Neural crest cell (in vitro differentiated cells): Measurements from ENCODE around the gene PEMT. TPM values are rescaled to one million over a fixed set of nuclear protein-coding genes. Genes with fewer than 3 reads are reported as not detected.

Experiments used
- DNase-seq: peaks from one replicate; pipeline ENCODE4 v3.0.0; 2021; ENCODE audit warnings: low read depth, mixed read lengths, low spot score
- H3K27ac Mint-ChIP-seq: one replicate; pipeline ENCODE4 v1.8.0; 2021; ENCODE audit warnings: mild to moderate bottlenecking, mixed read lengths; ENCODE audit not compliant: unreplicated experiment
- H3K27me3 Mint-ChIP-seq: 2 replicates; pipeline ENCODE4 v1.8.0; 2021; ENCODE audit warnings: low read depth, mild to moderate bottlenecking, mixed read lengths
- H3K36me3 Mint-ChIP-seq: 2 replicates; pipeline ENCODE4 v1.8.0; 2021; ENCODE audit warnings: low read depth, mild to moderate bottlenecking, mixed read lengths
- H3K4me1 Mint-ChIP-seq: 2 replicates; pipeline ENCODE4 v1.8.0; 2021; ENCODE audit warnings: mixed read lengths
- H3K4me3 Mint-ChIP-seq: one replicate; pipeline ENCODE4 v1.8.0; 2021; ENCODE audit warnings: mild to moderate bottlenecking, mixed read lengths
- H3K9me3 Mint-ChIP-seq: 2 replicates; pipeline ENCODE4 v1.8.0; 2021; ENCODE audit warnings: mixed read lengths
- total RNA-seq: library from RNA; stranded (reverse); gene quantifications from 2 replicates; pipeline ENCODE4 v1.2.1, GENCODE V29; 2021
- TF ChIP-seq, protein P1 (sequence below): fragments of 200-600 bp; sonication (generic); conservative IDR thresholded peaks from 2 replicates; pipeline ENCODE4 v1.5.0; 2021; ENCODE audit warnings: antibody characterized with exemption, mild to moderate bottlenecking

PEMT gene
- total RNA-seq, 1 donor from 2014 or later: 43.0 TPM

GRCh38 chr17:17505610-17506171 lies 85.8 kb downstream of the PEMT start:
- Mint-ChIP-seq H3K27ac (no peak overlapping the region), H3K9me3 (no peaks in the 10 kb centered on the region), H3K36me3 (no peaks in the 10 kb centered on the region), H3K4me1 (peaks cover 5% of the 10 kb centered on the region), H3K4me3 (no peak overlapping the region), H3K27me3 (peaks cover 2% of the 10 kb centered on the region)
- DNase-seq: no peak
- TF ChIP-seq, protein P1, sequence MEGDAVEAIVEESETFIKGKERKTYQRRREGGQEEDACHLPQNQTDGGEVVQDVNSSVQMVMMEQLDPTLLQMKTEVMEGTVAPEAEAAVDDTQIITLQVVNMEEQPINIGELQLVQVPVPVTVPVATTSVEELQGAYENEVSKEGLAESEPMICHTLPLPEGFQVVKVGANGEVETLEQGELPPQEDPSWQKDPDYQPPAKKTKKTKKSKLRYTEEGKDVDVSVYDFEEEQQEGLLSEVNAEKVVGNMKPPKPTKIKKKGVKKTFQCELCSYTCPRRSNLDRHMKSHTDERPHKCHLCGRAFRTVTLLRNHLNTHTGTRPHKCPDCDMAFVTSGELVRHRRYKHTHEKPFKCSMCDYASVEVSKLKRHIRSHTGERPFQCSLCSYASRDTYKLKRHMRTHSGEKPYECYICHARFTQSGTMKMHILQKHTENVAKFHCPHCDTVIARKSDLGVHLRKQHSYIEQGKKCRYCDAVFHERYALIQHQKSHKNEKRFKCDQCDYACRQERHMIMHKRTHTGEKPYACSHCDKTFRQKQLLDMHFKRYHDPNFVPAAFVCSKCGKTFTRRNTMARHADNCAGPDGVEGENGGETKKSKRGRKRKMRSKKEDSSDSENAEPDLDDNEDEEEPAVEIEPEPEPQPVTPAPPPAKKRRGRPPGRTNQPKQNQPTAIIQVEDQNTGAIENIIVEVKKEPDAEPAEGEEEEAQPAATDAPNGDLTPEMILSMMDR: no peak

DNA sequence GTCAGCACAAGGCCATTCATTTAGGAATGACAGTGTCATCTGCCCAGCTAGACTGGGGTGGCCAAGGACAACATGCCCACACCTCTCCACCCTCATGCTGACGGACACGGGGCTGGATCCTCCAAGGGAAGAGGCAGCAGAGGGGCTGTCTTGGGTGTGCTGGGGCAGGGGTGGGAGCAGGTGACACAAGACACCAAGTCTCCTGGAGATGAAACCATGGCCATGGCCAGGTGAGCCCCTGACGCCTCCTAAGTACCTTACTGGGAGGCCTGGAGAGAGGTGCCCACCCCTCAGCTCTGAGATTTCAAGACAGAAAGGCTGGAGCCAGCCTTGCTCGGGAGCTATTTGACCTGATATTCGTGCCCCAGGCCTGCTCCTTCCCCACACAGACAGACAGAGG lies 86.4 kb downstream of the PEMT start:
- peaks cover 2% of the 10 kb centered on the region for H3K27me3 Mint-ChIP-seq
- H3K27ac Mint-ChIP-seq: no peak overlapping the region
- TF ChIP-seq, protein P1: no peak
- DNase-seq: no peak
- H3K4me1 Mint-ChIP-seq: peaks cover 5% of the 10 kb centered on the region
- H3K4me3 Mint-ChIP-seq: no peak overlapping the region
- no peaks in the 10 kb centered on the region for H3K9me3 Mint-ChIP-seq
- no peaks in the 10 kb centered on the region for H3K36me3 Mint-ChIP-seq

DNA sequence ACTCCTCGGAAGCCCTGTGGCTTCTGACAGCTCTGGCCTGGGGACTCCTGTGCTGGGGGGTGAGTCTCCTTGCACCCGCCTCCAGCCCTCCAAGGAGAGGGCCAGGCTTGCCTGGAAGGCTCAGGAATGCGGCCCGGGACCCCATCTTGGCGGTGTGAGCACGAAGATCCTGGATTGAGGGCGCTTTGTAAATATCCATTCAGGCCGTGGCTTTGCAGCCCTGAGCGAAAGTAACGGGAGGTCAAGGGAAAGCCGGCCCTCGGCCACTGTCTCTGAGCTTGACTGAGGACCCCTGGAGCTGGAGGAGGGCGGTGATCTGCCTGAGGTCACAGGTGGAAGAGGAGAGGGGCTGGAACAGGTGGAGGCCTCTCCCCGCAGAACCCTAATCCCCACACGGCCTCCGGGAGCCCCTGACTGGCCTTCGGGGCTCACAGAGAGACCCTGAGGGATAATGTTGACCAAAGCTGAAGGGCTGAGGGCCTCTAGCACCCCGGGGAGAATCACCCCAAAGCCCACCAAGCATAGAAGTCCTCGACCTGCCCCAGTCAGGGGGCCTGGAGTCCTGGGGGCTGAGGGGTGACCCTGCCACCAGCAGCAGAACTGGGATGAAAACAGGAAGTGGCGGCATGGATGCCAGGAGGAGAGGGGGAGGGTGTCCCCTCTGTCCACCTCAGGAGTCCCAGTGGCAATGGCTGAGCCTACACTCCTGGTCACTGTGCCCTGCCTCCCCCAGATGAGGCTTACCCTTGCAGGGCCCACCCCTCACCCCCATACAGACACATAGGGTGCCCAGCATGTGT lies 87.0 kb downstream of the PEMT start:
- H3K9me3 Mint-ChIP-seq: no peaks in the 10 kb centered on the region
- peaks cover 5% of the 10 kb centered on the region for H3K4me1 Mint-ChIP-seq
- no peaks in the 10 kb centered on the region for H3K36me3 Mint-ChIP-seq
- H3K4me3 Mint-ChIP-seq: no peak overlapping the region
- TF ChIP-seq, protein P1: no peak
- no peak for DNase-seq
- no peak overlapping the region for H3K27ac Mint-ChIP-seq
- peaks cover 2% of the 10 kb centered on the region for H3K27me3 Mint-ChIP-seq

DNA sequence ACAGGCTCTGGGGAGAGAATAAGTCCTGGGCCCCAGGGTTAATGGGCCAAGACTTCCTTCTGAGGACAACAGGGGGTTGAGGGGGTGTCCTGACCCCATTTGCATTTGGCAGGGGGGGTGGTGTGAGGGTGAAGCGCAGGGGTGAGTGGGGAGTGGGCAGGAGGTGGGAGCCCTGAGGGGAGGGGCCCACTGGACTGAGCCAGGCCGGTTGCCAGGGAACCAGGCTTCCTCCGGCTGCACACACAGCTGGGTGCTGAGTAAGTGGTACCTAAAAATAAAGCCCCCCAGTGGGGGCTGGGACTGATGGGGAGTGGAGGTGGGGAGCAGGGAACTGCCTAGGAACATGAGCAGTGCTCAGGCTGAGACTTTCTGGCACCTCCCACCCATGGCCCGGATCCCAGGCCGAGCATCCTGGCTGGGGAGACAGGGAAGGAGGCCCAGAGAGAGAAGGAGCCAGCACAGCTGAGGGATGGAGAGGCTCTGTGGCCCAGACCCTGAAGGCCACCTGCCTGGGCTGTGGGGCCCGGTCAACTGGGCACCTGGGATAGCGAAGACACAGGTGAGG lies 87.9 kb downstream of the PEMT start:
- H3K27ac Mint-ChIP-seq: no peak overlapping the region
- DNase-seq: no peak
- peaks cover 5% of the 10 kb centered on the region for H3K4me1 Mint-ChIP-seq
- H3K9me3 Mint-ChIP-seq: no peaks in the 10 kb centered on the region
- H3K4me3 Mint-ChIP-seq: no peak overlapping the region
- H3K36me3 Mint-ChIP-seq: no peaks in the 10 kb centered on the region
- peaks cover 2% of the 10 kb centered on the region for H3K27me3 Mint-ChIP-seq
- TF ChIP-seq, protein P1: no peak

GRCh38 chr17:17502741-17503565 lies 88.6 kb downstream of the PEMT start:
- H3K36me3 Mint-ChIP-seq: no peaks in the 10 kb centered on the region
- H3K27me3 Mint-ChIP-seq: peaks cover 2% of the 10 kb centered on the region
- no peak overlapping the region for H3K4me3 Mint-ChIP-seq
- peaks cover 5% of the 10 kb centered on the region for H3K4me1 Mint-ChIP-seq
- TF ChIP-seq, protein P1: no peak
- no peak for DNase-seq
- no peaks in the 10 kb centered on the region for H3K9me3 Mint-ChIP-seq
- H3K27ac Mint-ChIP-seq: no peak overlapping the region
